Endothelial cell of umbilical vein (primary cell): ENCODE measurements around the gene PPP3CA. TPM values are rescaled to one million over a fixed set of nuclear protein-coding genes. Genes with fewer than 3 reads are reported as not detected.

Source experiments
- BruUV-seq: library from RNA; stranded (reverse); fragments of 400-500 nt; replicated peaks from 2 replicates; lab custom pipeline; 2021; lab: Mats Ljungman, UMichigan
- CTCF ChIA-PET: fragments of 300-600, 350-600 bp; sonication (Branson Sonifier 250); formaldehyde crosslinking; loops from one replicate; lab custom pipeline; 2021; ENCODE audit warnings: antibody characterized with exemption, inconsistent platforms; lab: Charles Lee
- POLR2A ChIA-PET: fragments of 300-600, 350-600 bp; sonication (Branson Sonifier 250); formaldehyde crosslinking; loops from one replicate; lab custom pipeline; 2021; ENCODE audit warnings: antibody characterized with exemption, inconsistent platforms; lab: Charles Lee
- DNase-seq: peaks from one replicate; pipeline ENCODE4 v3.0.0-alpha.2; 2011; ENCODE audit warnings: low read depth, low spot score
- FAIRE-seq: peaks from 2 replicates; lab custom pipeline; 2011; peaks lifted over from hg19 to GRCh38; lab: Jason Lieb, UNC
- H2AFZ ChIP-seq: 2 replicates; pipeline ENCODE4 v1.6.0; 2012; ENCODE audit warnings: low read depth, low read length, control low read depth, inconsistent platforms
- H3K27ac ChIP-seq: 2 replicates; pipeline ENCODE4 v1.5.1; 2011; ENCODE audit warnings: low read depth, mild to moderate bottlenecking, control low read depth, low read length, moderate library complexity; ENCODE audit not compliant: insufficient read depth
- H3K27me3 ChIP-seq, 2 experiments: 2 replicates each; pipeline versions ENCODE4 v1.6.0 to v1.6.1; 2011; ENCODE audit warnings: low read length in 2 of 2, mixed read lengths in 1 of 2; ENCODE audit not compliant: control insufficient read depth in 2 of 2, insufficient read depth in 2 of 2
- H3K36me3 ChIP-seq, 2 experiments: 2 replicates in 1 of 2; 3 replicates in 1 of 2; pipeline ENCODE4 v1.5.1; 2011; ENCODE audit warnings: low read length in 2 of 2, mild to moderate bottlenecking in 1 of 2, moderate library complexity in 1 of 2; ENCODE audit not compliant: control insufficient read depth in 2 of 2, insufficient read depth in 2 of 2; ENCODE audit errors: extremely low read depth in 1 of 2
- H3K4me1 ChIP-seq: 3 replicates; pipeline ENCODE4 v1.5.1; 2011; ENCODE audit warnings: mild to moderate bottlenecking, low read length; ENCODE audit not compliant: control insufficient read depth, insufficient read depth; ENCODE audit errors: extremely low read depth
- H3K4me2 ChIP-seq: 2 replicates; pipeline ENCODE4 v1.6.1; 2011; ENCODE audit warnings: low read length, control low read depth, mixed read lengths; ENCODE audit not compliant: insufficient read depth
- H3K4me3 ChIP-seq, 3 experiments: fragments of 200-600 bp in 1 of 3; sonication (generic), shearing (Covaris generic) in 1 of 3; replicated peaks in 1 of 3; 2 replicates each; pipeline ENCODE4 v1.5.1; 2011 to 2016; ENCODE audit warnings: control low read depth in 3 of 3, low read length in 3 of 3, mild to moderate bottlenecking in 2 of 3, inconsistent platforms in 1 of 3, low read depth in 1 of 3, moderate library complexity in 1 of 3; ENCODE audit not compliant: insufficient read depth in 1 of 3
- H3K79me2 ChIP-seq: 2 replicates; pipeline ENCODE4 v1.6.0; 2012; ENCODE audit warnings: low read length, inconsistent platforms; ENCODE audit not compliant: control insufficient read depth, insufficient read depth
- H3K9ac ChIP-seq: replicated peaks from 2 replicates; pipeline ENCODE3; 2011; ENCODE audit warnings: low read length, control low read depth; ENCODE audit not compliant: insufficient read depth; ENCODE audit errors: extremely low read depth
- H3K9me1 ChIP-seq: replicated peaks from 3 replicates; pipeline ENCODE4 v1.6.0; 2011; ENCODE audit warnings: mild to moderate bottlenecking, low read length; ENCODE audit not compliant: control insufficient read depth, insufficient read depth; ENCODE audit errors: extremely low read depth
- H3K9me3 ChIP-seq: replicated peaks from 2 replicates; pipeline ENCODE4 v1.5.1; 2012; ENCODE audit warnings: low read length, inconsistent platforms; ENCODE audit not compliant: control insufficient read depth, insufficient read depth
- H4K20me1 ChIP-seq: replicated peaks from 2 replicates; pipeline ENCODE3; 2011; ENCODE audit warnings: mild to moderate bottlenecking, low read length; ENCODE audit not compliant: control insufficient read depth, insufficient read depth; ENCODE audit errors: extremely low read depth
- CTCF ChIP-seq, 2 donors: IDR thresholded peaks; 1 replicate in 1 of 2; 2 replicates in 1 of 2; pipeline ENCODE4 v1.5.1; 2011; ENCODE audit warnings: low read length in 2 of 2, mild to moderate bottlenecking in 2 of 2, moderate library complexity in 2 of 2, control low read depth in 1 of 2, inconsistent platforms in 1 of 2, low read depth in 1 of 2; ENCODE audit not compliant: insufficient read depth in 1 of 2; ENCODE audit errors: extremely low read depth in 1 of 2
- EZH2 ChIP-seq: IDR thresholded peaks from 2 replicates; pipeline ENCODE4 v1.6.1; 2012; ENCODE audit warnings: borderline replicate concordance, low read depth, mild to moderate bottlenecking, moderate library complexity, low read length, inconsistent platforms; ENCODE audit not compliant: severe bottlenecking
- FOS ChIP-seq: IDR thresholded peaks from 2 replicates; pipeline ENCODE4 v1.6.1; 2011; ENCODE audit warnings: mild to moderate bottlenecking, low read length, moderate library complexity, borderline replicate concordance; ENCODE audit not compliant: insufficient read depth
- GATA2 ChIP-seq: IDR thresholded peaks from 2 replicates; pipeline ENCODE4 v1.7.0; 2011; ENCODE audit warnings: low read depth, mild to moderate bottlenecking, moderate library complexity, mixed read lengths, low read length; ENCODE audit not compliant: insufficient read length, insufficient read depth
- JUN ChIP-seq: IDR thresholded peaks from 2 replicates; pipeline ENCODE4 v1.6.1; 2011; ENCODE audit warnings: borderline replicate concordance, low read depth; ENCODE audit not compliant: insufficient read length, insufficient read depth
- MAX ChIP-seq: IDR thresholded peaks from 2 replicates; pipeline ENCODE4 v1.6.1; 2011; ENCODE audit not compliant: insufficient read depth, insufficient read length
- MYC ChIP-seq: IDR thresholded peaks from one replicate; pipeline ENCODE4 v1.6.1; 2011; ENCODE audit warnings: mild to moderate bottlenecking, low read depth, low read length
- POLR2A ChIP-seq: IDR thresholded peaks from 2 replicates; pipeline ENCODE4 v1.6.1; 2012; ENCODE audit warnings: low read depth, mild to moderate bottlenecking, control low read depth, low read length
- POLR2AphosphoS5 ChIP-seq: IDR thresholded peaks from 2 replicates; pipeline ENCODE4 v1.6.1; 2012; ENCODE audit warnings: low read depth, mild to moderate bottlenecking, control low read depth, low read length, moderate library complexity; ENCODE audit not compliant: insufficient read depth
- dilution Hi-C: fragments of 300-500 bp; cut with MboI; formaldehyde crosslinking; loops from one replicate; pipeline ENCODE4 v1.15.0; 2019; ENCODE audit warnings: low sequenced_read_pairs; ENCODE audit not compliant: extremely low pct_ligation_motif_present
- intact Hi-C: fragments of 100-400 bp; cut with micrococcal nuclease; formaldehyde crosslinking; loops from one replicate; pipeline ENCODE4 v1.10.0; 2022
- polyA plus RNA-seq, 4 experiments: library from polyadenylated mRNA; depleted of rRNA in 3 of 4; stranded (reverse) in 3 of 4; unstranded in 1 of 4; fragments of >200 nt; gene quantifications; 2 replicates each; pipeline versions ENCODE4 v1.2.1 to v1.2.3, GENCODE V29; 2011 to 2012; ENCODE audit warnings: missing spikeins in 1 of 4
- total RNA-seq: library from RNA; stranded (reverse); gene quantifications from 2 replicates; pipeline ENCODE4 v1.2.3, GENCODE V29; 2021

PPP3CA gene
- total and polyA plus RNA-seq, 2 donors (not counting 3 experiments of a cell fraction or from before 2014, with no cell fraction given), result 7.0 to 43.3 TPM

GRCh38 chr4:101244349-101244748 lies 103.0 kb downstream of the PPP3CA start:
- no peak for DNase-seq
- no peak overlapping the region for H3K4me2 ChIP-seq
- no peaks in the 10 kb centered on the region for H3K9me1 ChIP-seq
- dilution Hi-C loops, result no loop called here
- no peaks in the 10 kb centered on the region for H3K27me3 ChIP-seq
- no peaks in the 10 kb centered on the region for H3K9me3 ChIP-seq
- no peaks in the 10 kb centered on the region for H3K4me1 ChIP-seq
- H3K79me2 ChIP-seq, result peaks cover 4% of the 10 kb centered on the region
- no peak for FAIRE-seq
- ChIA-PET CTCF (no interaction called here), POLR2A (interaction anchor here (0.7 kb wide), 1 partner anchor 12 kb away, joined by 4 read pairs; no protein-coding TSS in a partner anchor)
- H2AFZ ChIP-seq, result no peak overlapping the region
- no peak for TF ChIP-seq EZH2
- TF ChIP-seq MAX, result no peak
- TF ChIP-seq MYC, result no peak
- TF ChIP-seq GATA2, result no peak
- no peak for TF ChIP-seq FOS
- TF ChIP-seq JUN, result no peak
- TF ChIP-seq POLR2A, result no peak
- no peak for TF ChIP-seq POLR2AphosphoS5
- TF ChIP-seq CTCF (IDR thresholded peaks at IDR 0.05; ENCODE audit: extremely low read depth in 1 of 2, insufficient read depth in 1 of 2, low read depth in 1 of 2, low read length in 2 of 2), result no peak
- no TSS peak for BruUV-seq
- H3K4me3 ChIP-seq, result no peak overlapping the region
- peaks cover 4% of the 10 kb centered on the region for H4K20me1 ChIP-seq
- H3K27ac ChIP-seq, result no peak overlapping the region
- H3K9ac ChIP-seq, result no peak overlapping the region
- intact Hi-C loops, result no loop called here
- no peaks in the 10 kb centered on the region for H3K36me3 ChIP-seq
